ENCODE data around the gene ROBO1. TPM values are rescaled to one million over a fixed set of nuclear protein-coding genes. Genes with fewer than 3 reads are reported as not detected.

Gene ROBO1
- total and polyA plus RNA-seq, 4 donors: 1.0 to 30.3 (median 3.9) TPM

- Histone ChIP-seq H3K4me3 (ENCODE audit: low read depth in 1 of 3, low read length in 3 of 3) (no peak overlapping the region), H3K36me3 (ENCODE audit: control insufficient read depth in 4 of 4, insufficient read depth in 3 of 4, low read depth in 1 of 4, low read length in 3 of 4) (no peaks in the 10 kb centered on the region), H3K4me1 (ENCODE audit: control insufficient read depth in 4 of 4, insufficient read depth in 4 of 4, low read length in 3 of 4) (no peaks in the 10 kb centered on the region), H3K27ac (ENCODE audit: low read depth in 1 of 2, low read length in 2 of 2) (no peak overlapping the region), H3K27me3 (ENCODE audit: control insufficient read depth in 4 of 4, insufficient read depth in 4 of 4, low read length in 3 of 4) (no peaks in the 10 kb centered on the region), H3K9me3 (ENCODE audit: control insufficient read depth in 4 of 4, low read length in 3 of 4) (no peaks in the 10 kb centered on the region), H3K9ac (ENCODE audit: low read depth in 1 of 2, low read length in 2 of 2) (no peak overlapping the region)
- no peak for TF ChIP-seq YY1 (IDR thresholded peaks at IDR 0.05)
- TF ChIP-seq MAX (IDR thresholded peaks at IDR 0.05): no peak
- TF ChIP-seq FOXA1 (IDR thresholded peaks at IDR 0.05): no peak
- TF ChIP-seq SP1 (IDR thresholded peaks at IDR 0.05): no peak
- no peak for TF ChIP-seq ZBTB33 (IDR thresholded peaks at IDR 0.05)
- TF ChIP-seq ATF3 (IDR thresholded peaks at IDR 0.05): no peak
- TF ChIP-seq RAD21 (IDR thresholded peaks at IDR 0.05): no peak
- no peak for TF ChIP-seq REST (IDR thresholded peaks at IDR 0.05)
- TF ChIP-seq RXRA (IDR thresholded peaks at IDR 0.05): no peak
- no peak for TF ChIP-seq FOXA2 (IDR thresholded peaks at IDR 0.05)
- TF ChIP-seq CTCF (IDR thresholded peaks at IDR 0.05; ENCODE audit: low read depth, low read length, missing input control): no peak
- TF ChIP-seq TAF1 (conservative IDR thresholded peaks at IDR 0.05): no peak
- TF ChIP-seq GABPA (IDR thresholded peaks at IDR 0.05 in 1 of 2, conservative IDR thresholded peaks at IDR 0.05 in 1 of 2): no peak
- TF ChIP-seq HNF4G (IDR thresholded peaks at IDR 0.05): no peak
- TF ChIP-seq JUND (IDR thresholded peaks at IDR 0.05): no peak
- no peak for TF ChIP-seq NR2F2 (IDR thresholded peaks at IDR 0.05)
- DNase-seq (ENCODE audit: low spot score): no peak
- 95% methylated on average over 1 of the region's 1 CpG for WGBS
These were observed 584.3 kb downstream of the ROBO1 start for GRCh38 chr3:79183496-79183895.
